Stimulated activated CD8-positive, alpha-beta memory T cell treated with anti-CD3 and anti-CD28 coated beads, Interleukin-15, amount 100 ng/mL, for 48 hours (primary cell): ENCODE data around the gene CEP43.

Experiments used
- DNase-seq, 2 donors: peaks; one replicate each; pipeline ENCODE4 v3.0.0-alpha.2; 2020; ENCODE audit warnings: low read depth in 2 of 2

Gene CEP43, protein sequence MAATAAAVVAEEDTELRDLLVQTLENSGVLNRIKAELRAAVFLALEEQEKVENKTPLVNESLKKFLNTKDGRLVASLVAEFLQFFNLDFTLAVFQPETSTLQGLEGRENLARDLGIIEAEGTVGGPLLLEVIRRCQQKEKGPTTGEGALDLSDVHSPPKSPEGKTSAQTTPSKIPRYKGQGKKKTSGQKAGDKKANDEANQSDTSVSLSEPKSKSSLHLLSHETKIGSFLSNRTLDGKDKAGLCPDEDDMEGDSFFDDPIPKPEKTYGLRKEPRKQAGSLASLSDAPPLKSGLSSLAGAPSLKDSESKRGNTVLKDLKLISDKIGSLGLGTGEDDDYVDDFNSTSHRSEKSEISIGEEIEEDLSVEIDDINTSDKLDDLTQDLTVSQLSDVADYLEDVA

DNA sequence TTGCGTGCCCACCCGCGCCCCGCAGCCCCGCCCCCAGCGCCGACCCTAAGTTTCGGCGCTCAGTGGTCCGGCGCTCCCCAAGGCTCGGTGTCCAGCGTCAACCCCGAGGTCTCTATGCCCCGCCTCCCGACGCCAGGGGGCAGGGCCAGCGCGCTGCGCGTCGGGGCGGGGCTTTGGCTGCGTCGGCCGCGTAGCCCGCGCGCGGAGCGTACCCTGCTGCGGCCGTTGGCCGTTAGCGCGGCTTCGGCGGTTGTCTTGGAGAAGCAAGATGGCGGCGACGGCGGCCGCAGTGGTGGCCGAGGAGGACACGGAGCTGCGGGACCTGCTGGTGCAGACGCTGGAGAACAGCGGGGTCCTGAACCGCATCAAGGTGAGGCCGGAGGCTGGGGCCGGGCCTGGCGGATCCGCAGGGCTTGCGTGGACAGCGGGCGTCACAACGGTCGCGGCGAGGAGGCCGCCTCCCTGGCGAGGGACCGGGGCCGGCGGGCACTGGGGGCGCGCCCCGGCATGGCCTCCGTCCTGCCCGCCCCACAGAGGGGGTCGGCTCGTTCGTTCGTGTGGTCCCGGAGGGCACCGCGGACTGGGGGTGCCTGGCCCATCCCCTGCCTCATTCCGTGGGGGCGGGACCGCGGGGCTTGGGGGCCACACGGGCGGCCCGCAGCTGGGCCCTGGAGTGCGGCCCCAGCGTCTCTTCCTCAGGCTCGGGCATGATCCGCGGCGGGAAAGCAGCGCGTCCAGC lies at the start of gene CEP43:
TSS of gene CEP43 (plus strand) at position 253 of the 739 bp plus-strand sequence. CDS start at position 269, 16 bp downstream.
- DNase-seq, result peak; percentile 89 to 91

DNA sequence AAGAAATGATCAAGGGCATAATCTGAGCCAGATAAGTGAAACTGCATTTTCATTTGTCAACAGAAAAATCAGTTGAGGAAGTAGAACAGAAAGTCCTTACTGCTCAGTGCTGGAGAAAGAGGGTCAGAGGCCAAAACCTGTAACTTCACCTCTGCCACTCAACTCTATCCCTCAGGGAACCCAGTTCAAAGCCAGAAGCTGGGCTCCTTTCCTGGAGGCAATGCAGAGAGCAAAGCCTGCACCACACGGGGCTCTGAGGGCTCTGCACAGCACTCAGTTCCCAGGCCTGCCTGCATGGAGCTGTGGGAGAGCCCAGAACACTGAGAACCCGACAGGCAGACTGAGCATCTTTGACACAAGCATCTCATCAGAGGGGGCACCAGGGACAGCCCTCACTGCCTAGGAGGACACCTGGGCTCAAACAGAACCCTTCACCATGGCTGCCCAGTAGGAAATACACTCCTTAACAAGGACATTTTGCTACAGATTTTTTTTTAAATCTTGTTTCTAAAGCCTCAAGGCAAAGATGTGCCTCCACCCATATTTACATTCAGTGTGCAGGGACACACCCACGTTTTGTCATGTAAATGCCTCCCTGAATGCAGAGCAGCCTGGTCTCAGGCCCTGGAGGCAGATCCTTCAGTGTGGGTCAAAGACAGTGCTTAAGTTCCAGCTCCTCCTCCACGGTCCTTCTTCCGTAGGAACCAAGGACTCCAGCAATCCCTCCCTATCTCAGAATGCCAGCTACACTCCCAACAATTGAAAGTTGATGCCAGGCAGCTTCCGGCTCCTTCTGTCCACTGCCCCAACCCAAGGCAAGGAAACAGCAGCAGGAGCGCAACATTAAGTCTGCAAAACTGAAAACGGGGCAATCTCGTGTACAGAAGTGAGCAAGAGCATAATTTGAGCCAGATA lies 49.4 kb upstream of the CEP43 start:
- no peak for DNase-seq

DNA sequence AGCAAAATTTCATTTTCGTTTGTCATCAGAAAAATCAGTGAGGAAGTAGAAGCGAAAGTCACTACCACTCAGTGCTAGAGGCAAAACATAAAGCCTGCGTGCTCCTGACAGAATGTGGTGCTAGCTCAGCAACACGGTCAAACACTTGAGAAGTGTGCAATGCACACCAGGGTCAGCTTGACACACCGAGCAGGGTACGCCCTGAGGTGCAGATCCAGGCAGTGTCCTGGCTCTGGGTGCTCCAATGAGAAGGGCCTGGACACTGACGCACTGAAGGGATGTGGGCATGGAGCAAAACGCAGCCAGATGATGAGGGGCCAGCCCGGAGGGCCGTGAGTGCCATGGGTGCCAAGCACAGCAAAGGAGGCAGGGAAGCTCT lies 48.8 kb upstream of the CEP43 start:
- no peak for DNase-seq

DNA sequence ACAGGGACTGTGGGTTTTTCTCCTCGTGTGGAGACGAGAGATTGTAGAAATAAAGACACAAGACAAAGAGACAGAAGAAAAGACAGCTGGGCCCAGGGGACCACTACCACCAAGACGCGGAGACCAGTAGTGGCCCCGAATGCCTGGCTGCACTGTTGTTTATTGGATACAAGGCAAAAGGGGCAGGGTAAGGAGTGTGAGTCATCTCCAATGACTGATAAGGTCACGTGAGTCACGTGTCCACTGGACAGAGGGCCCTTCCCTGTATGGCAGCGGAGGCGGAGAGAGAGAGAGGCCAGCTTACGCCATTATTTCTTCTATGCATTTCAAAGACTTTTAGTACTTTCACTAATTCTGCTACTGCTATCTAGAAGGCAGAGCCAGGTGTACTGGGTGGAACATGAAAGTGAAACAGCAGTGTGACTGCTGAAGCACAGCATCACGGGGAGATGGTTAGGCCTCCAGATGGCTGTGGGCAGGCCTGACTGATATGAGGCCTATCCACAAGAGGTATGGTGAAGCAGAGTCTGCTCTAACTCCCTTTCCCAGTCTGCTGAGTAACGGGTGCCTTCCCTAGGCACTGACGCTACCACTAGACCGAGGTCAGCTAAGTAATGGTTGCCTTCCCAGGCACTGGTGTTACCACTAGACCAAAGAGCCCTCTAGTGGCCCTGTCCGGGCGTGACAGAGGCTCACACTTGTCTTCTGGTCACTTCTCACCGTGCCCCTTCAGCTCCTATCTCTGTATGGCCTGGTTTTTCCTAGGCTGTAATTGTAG lies 48.1 kb upstream of the CEP43 start:
- DNase-seq, result peak; percentile 53 to 80

DNA sequence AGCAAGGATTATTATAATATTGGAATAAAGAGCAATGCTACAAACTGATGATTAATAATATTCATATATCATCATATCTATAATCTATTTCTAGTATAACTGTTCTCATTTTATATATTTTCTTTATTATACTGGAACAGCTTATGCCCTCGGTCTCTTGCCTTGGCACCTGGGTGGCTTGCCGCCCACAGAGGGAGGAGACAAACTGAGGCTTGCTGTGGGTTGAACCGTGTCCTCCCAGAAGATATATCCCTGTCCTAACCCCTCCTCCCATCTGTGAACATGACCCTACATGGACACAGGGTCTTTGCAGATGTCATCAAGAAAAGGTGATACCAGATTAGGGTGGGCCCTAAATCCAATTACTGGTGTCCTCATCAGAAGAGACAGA lies 47.5 kb upstream of the CEP43 start:
- DNase-seq, result no peak

DNA sequence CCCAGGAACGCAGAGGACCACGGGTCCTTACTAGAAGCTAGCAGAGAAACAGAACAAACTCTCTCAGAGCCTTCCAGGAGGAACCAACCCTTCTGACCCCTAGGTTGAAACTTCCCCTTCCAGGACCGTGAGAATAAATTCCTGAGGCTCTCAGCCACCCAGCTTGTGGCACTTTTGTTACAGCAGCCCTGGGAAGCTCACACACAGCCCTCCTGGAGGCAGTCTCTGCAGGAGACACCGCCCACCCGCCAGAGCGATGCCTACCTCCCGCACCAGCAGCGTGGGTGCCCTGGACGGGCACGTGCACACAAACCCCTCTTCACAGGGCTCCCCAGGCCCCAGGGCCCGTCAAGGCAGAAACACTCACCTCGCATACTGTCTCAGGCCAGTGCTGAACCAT lies 47.1 kb upstream of the CEP43 start:
- DNase-seq, result no peak

DNA sequence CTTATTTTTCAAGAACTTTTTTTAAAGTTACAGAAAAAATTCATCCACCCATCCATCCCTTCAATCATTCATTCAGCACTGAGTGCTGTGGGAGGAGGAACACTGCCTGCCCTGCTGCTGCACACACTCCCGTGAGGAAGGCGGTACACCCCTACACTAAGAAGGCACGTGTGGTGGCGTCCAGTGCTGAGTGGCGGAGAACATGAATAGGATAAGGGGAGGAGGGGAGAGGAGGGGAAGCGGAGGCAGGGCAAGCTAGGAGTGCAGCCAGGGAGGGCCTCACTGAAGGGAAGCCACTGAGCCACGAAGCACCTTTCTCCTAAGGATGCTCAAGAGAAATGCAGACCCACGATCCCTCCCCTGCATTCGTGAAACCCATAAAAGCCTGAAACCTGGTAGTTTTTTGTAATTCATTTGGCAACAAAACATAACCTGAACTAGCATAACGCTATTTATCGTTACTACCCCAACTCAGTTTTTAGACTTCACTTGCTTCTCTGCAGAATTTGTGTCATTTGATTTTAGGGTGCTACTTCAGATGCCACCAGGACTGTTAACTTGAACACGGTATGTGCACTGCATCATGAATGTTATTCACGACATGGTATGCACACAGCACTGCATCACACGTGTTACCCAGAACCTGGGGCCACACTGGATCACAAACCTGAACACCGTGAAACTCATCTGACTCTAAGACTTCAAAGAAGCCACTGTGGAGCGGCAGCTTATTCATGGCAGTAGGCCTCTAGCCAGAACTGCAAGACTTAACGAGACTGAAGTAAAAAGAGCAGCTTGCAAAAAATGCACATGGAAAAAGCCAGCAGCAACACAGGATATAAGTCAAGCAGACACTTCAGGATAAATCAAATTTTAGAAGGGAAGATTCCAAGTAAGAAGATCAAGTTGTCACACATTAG lies 46.4 kb upstream of the CEP43 start:
- no peak for DNase-seq

DNA sequence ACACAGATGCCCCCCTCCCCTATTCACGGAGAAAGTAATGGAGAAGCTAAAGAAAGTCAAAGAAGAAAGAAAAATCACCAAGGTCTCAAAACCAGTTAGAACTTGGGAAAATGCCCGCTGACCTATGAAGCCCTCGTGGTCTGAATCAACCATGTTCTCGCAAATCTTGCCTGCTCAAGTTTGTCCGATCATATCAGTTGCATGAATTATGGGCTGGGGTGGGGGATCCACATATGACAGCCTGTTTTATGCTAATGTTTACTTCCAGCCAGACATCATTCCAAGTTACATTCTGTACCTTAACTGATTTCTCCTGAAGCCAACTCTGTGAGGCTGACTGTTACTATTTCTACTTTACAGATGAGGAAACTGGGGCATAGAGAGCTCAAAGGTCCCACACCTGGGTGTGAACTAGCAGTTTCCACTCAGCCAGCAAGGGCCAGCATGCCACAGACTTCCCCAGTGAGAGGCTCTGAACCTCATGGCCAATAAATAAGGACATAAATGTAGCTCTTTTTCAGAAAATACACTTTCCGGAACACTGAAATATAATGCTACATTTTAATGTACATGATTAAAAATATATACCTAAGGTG lies 45.0 kb upstream of the CEP43 start:
- no peak for DNase-seq

DNA sequence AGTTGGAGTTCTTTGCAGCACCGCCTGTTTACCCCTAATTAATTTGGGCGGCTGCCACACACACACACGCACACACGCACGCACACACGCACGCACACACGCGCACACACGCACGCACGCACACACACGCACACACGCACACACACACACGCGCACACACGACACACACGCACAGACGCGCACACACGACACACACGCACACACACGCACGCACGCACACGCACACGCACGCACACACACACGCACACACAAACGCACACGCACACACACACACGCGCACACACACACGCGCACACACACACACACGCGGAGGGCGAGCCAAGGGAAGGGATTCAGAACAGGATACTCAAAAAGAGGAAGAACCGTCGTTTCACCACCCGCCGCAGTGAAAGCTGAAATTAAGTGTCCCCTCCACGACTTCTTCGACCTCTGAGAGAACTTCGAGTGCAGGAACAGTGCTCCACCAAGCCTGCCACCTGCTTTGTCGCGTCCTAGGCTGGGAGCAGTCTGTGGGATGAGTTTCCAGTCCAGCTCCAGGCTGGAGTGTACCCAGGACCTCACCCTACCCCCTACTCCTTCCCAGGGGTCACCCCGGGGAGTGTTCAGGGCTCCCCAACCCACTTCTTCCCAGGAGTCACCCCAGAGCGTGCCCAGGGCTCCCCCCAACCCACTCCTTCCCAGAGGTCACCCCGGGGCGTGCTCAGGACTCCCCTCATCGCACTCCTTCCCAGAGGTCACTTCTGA lies 43.9 kb upstream of the CEP43 start:
- DNase-seq, result no peak

DNA sequence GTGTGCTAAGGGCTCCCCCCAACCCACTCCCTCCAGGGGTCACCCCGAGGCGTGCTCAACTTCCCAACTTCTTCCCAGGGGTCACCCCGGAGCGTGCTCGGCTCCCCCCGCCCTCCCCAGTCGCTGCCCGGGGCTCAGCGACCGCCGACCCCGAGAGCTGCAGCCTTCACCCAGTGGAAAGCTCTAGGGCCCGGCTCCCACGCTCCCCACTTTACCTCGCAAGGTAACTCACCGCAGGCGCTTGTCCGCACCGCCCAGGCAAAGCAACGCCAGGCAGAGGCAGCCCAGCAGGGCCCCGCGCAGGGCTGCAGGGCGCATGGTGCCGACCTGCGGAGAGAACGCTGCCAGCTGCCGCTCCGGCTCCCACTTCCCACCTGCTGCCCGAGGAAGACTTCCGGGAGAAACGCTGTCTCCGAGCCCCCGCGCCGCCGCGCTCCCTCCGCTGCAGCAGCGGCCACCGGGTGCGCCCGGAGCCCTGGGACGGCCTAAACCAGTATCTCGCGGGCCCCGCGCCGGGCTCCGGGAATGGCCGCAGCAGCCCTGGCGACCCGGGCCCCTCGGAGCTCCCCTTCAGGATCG lies 43.2 kb upstream of the CEP43 start:
- DNase-seq, result no peak

DNA sequence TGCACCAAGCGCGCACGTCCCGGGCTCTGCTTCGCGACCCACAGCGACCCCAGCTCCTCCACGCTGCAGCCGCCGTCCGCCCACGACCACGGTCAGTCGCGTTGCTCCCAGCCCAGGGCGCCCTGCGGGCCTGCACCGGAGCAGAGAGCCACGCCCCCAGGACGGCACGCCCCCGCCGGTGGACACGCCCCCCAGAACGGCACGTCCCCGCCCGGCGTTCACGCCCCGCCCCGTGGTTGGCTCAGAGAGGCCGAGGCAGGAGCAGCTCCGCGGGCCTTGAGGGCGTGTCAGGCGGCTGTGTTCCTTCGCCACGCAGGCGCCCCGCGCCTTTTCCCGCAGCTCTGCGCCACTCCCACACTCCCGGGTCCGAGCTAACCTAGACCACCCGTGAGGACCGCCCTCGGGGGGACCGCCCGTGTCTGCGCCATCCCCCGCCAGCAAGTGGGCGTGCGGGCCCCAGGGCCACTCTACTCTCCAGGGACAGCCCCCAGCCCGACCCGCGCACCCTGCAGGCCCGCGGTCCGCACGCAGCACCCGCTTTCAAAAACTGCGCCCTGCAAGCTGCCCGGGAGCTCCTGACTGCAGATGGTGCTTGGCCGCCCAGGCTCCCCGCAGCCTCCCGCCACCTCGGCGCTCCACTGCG lies 42.6 kb upstream of the CEP43 start, which contains the start of gene RNASET2:
TSS of gene RNASET2 (minus strand) at position 107 of the 643 bp plus-strand sequence. CDS start 368 bp downstream, outside the sequence.
- peak; percentile 97 for DNase-seq

DNA sequence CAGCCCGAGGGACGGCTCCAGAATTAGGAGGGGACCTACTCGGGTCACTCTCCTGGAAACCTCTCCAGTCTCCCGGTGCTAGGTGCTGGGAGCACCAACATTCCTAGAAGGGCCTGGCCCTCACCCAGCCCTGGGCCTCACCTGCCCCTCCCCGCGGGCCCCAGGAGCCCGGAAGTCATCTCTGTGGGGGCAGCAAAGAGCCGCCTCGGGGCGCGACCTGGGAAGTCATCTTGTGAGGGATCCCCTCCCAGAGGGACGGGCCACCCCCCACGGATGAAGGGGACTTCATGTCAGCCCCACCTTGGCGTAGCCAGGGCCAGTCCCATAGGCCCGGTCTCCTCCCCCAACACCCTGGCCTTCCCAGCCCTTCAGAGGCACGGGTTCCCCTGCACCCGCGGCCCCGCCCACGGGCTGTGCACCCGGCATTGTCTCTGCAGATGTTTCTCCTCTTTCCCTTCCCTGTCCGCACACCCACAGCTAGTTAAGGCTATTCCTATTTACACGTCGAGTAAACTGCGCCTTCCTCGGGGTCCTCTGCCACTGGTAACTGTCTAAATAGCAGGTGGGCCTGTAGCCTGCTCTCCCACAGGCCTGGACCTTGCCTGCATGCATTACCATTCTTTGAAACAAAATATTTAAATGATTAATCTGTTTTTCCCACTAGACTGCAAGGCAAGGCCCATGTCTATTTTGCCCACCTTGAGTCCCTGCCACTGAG lies 42.0 kb upstream of the CEP43 start:
- peak in 1 of 2 donors; percentile 40 for DNase-seq

DNA sequence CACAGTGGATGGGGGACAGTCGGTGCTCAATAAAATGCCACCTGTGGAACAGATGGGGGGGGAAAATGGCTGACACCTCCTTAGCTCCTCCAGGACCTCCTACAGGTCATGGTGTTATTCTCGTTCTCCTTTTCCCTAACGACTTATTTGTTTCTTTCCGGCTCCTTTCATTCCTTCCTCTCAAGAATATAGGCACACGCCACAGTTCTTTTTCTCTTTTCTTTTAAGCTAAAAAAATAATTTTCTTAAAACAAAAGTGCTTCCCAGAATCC lies 41.5 kb upstream of the CEP43 start:
- no peak for DNase-seq

DNA sequence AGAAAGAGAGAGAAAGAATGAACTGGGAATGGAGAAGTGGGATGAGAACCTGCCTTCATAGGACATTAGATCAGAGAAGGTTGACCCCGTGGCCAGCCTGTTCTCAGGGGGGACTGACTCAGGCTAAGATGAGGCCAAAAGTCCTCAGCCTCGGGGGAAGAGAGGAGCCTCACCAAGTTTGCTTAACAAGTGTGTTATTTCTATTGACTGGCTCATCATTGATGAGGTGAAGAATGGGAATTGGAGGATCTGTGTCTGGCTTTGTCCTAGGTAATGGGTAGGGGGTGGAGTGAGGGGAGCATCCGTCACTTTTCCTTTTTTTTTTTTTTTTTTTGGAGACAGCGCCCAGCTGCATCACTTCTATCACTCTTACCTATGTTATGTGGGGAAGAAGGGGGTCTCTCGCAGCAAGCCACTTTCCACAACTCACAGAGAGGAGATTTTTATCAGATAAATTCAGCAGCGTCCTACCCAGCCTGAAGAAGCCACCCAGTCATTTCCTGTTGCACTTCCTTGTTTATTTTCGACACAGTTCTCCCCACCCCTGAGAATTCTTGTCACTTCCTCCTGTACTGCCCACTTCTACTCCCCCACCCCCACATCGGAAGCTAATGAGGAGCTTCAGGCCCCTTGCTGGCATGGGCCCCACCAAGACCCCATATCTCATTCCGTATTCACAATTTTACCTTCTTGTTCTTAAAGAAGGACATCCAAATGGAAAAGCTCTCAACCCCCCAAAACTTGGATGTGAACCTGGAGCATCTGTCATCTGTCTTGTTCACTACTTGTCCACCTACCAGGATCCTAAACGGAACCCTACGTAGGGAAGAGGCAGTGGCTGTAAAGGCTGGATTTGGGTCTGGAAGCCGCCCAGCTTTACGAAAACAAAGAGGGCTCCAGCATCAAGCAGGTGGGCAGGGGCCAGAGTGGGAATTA lies 40.0 kb upstream of the CEP43 start:
- DNase-seq, result no peak

DNA sequence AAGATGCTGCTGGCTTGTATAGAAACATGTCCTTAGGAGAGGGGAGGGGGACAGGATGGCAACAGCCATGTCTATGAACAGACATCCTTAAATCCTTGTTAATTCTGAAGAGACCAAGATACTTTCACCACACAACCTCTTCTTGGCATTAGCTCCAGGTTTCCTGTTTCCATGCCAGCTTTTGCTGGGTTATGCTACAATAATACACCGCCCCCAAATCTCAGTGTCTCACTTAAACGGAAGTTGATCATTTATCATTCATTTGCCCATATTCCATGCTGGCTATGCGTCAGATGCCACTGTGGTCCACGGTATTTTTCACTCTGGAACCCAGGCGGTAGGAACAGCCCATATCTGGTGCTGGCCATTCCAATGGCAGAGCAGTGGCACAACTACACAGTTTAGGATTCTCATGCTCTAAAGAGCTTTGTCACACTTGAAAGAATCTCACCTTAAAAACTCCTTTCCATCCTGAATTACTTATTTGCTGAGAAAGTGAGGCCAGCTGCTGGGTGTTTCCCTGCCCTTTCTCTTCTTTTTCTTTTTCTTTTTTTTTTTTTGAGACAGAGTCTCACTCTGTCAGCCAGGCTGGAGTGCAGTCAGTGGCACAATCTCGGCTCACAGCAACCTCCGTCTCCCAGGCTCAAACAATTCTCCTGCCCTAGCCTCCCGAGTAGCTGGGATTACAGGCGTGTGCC lies 39.1 kb upstream of the CEP43 start:
- no peak for DNase-seq

DNA sequence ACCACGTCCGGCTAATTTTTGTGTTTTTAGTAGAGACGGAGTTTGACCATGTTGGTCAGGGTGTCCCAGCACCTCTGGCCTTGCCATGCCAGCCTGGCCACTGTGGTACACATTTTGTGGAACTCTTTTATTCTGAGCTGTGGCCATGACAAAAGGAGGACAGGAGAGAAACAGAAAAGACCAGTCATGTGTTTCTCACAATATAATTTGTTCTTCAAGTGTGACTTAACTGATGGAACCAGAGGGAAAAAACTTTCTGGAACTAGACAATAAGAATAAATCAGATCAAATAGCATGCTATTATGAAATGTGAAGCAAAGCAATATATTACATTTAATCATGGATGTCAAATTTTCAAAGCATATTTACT lies 38.6 kb upstream of the CEP43 start:
- DNase-seq, result no peak
